Liver (tissue), 9 donors: ENCODE data around the gene FNBP1. TPM values are rescaled to one million over a fixed set of nuclear protein-coding genes. Genes with fewer than 3 reads are reported as not detected.

Experiments used
- DNase-seq: peaks from one replicate; pipeline ENCODE4 v3.0.0-alpha.2; 2017; ENCODE audit warnings: low spot score
- H3K27ac ChIP-seq, 2 donors: one replicate each; pipeline ENCODE4 v1.7.0; 2013; ENCODE audit warnings: inconsistent platforms in 2 of 2, low read length in 2 of 2, control low read depth in 1 of 2, low read depth in 1 of 2, mild to moderate bottlenecking in 1 of 2
- H3K27me3 ChIP-seq, 4 donors: one replicate each; pipeline versions ENCODE4 v1.6.1 to v1.7.0; 2013; ENCODE audit warnings: low read length in 3 of 4, inconsistent platforms in 1 of 4, mild to moderate bottlenecking in 1 of 4, moderate library complexity in 1 of 4; ENCODE audit not compliant: control insufficient read depth in 4 of 4, insufficient read depth in 4 of 4
- H3K36me3 ChIP-seq, 4 donors: one replicate each; pipeline versions ENCODE4 v1.6.1 to v1.7.0; 2013; ENCODE audit warnings: low read length in 3 of 4, mild to moderate bottlenecking in 3 of 4, low read depth in 1 of 4, moderate library complexity in 1 of 4; ENCODE audit not compliant: control insufficient read depth in 4 of 4, insufficient read depth in 3 of 4
- H3K4me1 ChIP-seq, 4 donors: one replicate each; pipeline versions ENCODE4 v1.6.1 to v1.7.0; 2013; ENCODE audit warnings: low read length in 3 of 4, mild to moderate bottlenecking in 3 of 4, moderate library complexity in 1 of 4; ENCODE audit not compliant: control insufficient read depth in 4 of 4, insufficient read depth in 4 of 4
- H3K4me3 ChIP-seq, 3 donors: one replicate each; pipeline versions ENCODE4 v1.6.1 to v1.7.0; 2013; ENCODE audit warnings: low read length in 3 of 3, control low read depth in 1 of 3, low read depth in 1 of 3, mild to moderate bottlenecking in 1 of 3
- H3K9ac ChIP-seq, 2 donors: one replicate each; pipeline ENCODE4 v1.7.0; 2013; ENCODE audit warnings: low read length in 2 of 2, mild to moderate bottlenecking in 2 of 2, moderate library complexity in 2 of 2, control low read depth in 1 of 2, low read depth in 1 of 2
- H3K9me3 ChIP-seq, 4 donors: one replicate each; pipeline versions ENCODE4 v1.6.1 to v1.7.0; 2013; ENCODE audit warnings: low read length in 3 of 4; ENCODE audit not compliant: control insufficient read depth in 4 of 4
- ATF3 ChIP-seq: IDR thresholded peaks from 2 replicates; pipeline ENCODE4 v1.6.1; 2016; ENCODE audit warnings: antibody characterized with exemption
- EGR1 ChIP-seq, 2 donors: IDR thresholded peaks; 2 replicates each; pipeline ENCODE4 v1.6.1; 2016 to 2018; ENCODE audit warnings: antibody characterized with exemption in 2 of 2, low read depth in 2 of 2
- FOXA1 ChIP-seq: IDR thresholded peaks from 2 replicates; pipeline ENCODE4 v1.6.1; 2016; ENCODE audit warnings: antibody characterized with exemption
- FOXA2 ChIP-seq: IDR thresholded peaks from 2 replicates; pipeline ENCODE4 v1.6.1; 2016; ENCODE audit warnings: antibody characterized with exemption
- GABPA ChIP-seq, 2 donors: IDR thresholded peaks in 1 of 2; conservative IDR thresholded peaks in 1 of 2; 2 replicates each; pipeline ENCODE4 v1.6.1; 2016; ENCODE audit warnings: antibody characterized with exemption in 2 of 2, mild to moderate bottlenecking in 1 of 2, moderate library complexity in 1 of 2
- HNF4A ChIP-seq, 2 donors: conservative IDR thresholded peaks; 2 replicates each; pipeline ENCODE4 v1.6.1; 2016; ENCODE audit warnings: antibody characterized with exemption in 2 of 2, mild to moderate bottlenecking in 2 of 2
- HNF4G ChIP-seq: IDR thresholded peaks from 2 replicates; pipeline ENCODE4 v1.6.1; 2016; ENCODE audit warnings: antibody characterized with exemption
- JUND ChIP-seq, 2 donors: IDR thresholded peaks; 2 replicates each; pipeline ENCODE4 v1.6.1; 2016; ENCODE audit warnings: antibody characterized with exemption in 2 of 2
- NR2F2 ChIP-seq: IDR thresholded peaks from 2 replicates; pipeline ENCODE4 v1.6.1; 2016; ENCODE audit warnings: antibody characterized with exemption
- RAD21 ChIP-seq, 2 donors: IDR thresholded peaks; 2 replicates each; pipeline ENCODE4 v1.6.1; 2016; ENCODE audit warnings: antibody characterized with exemption in 2 of 2, mild to moderate bottlenecking in 2 of 2
- REST ChIP-seq: IDR thresholded peaks from 2 replicates; pipeline ENCODE4 v1.6.1; 2016; ENCODE audit warnings: antibody characterized with exemption, mild to moderate bottlenecking
- RXRA ChIP-seq, 2 donors: IDR thresholded peaks; 2 replicates each; pipeline ENCODE4 v1.6.1; 2017 to 2018; ENCODE audit warnings: antibody characterized with exemption in 2 of 2, mild to moderate bottlenecking in 1 of 2
- SP1 ChIP-seq: IDR thresholded peaks from 2 replicates; pipeline ENCODE4 v1.6.1; 2018; ENCODE audit warnings: antibody characterized with exemption, mild to moderate bottlenecking
- TAF1 ChIP-seq: conservative IDR thresholded peaks from 2 replicates; pipeline ENCODE4 v1.6.1; 2016; ENCODE audit warnings: antibody characterized with exemption, mild to moderate bottlenecking
- YY1 ChIP-seq: IDR thresholded peaks from 2 replicates; pipeline ENCODE4 v1.6.1; 2016; ENCODE audit warnings: antibody characterized with exemption, mild to moderate bottlenecking
- WGBS: extraction: QIAGEN DNeasy Blood & Tissue Kit; methylation state at CpG from one replicate; pipeline ENCODE4 v1.1.7; 2013; 5-methylcytosine and 5-hydroxymethylcytosine counted together
- polyA plus RNA-seq, 2 donors: library from polyadenylated mRNA; stranded (reverse) in 1 of 2; unstranded in 1 of 2; fragments of 200-250 nt in 1 of 2; fragments of >200 nt in 1 of 2; fragmentation: Nextera tagmentation in 1 of 2; extraction: Ambion mirVana in 1 of 2; gene quantifications; one replicate each; pipeline versions ENCODE4 v1.2.1 to v1.2.3, GENCODE V29; 2013 to 2015
- total RNA-seq, 2 donors: library from RNA; depleted of rRNA; stranded (reverse); fragments of >200 nt; gene quantifications; one replicate each; pipeline ENCODE4 v1.2.3, GENCODE V29; 2014
- TF ChIP-seq, protein P1 (sequence below): IDR thresholded peaks from 2 replicates; pipeline ENCODE4 v1.6.1; 2016; ENCODE audit warnings: antibody characterized with exemption
- TF ChIP-seq, protein P2 (sequence below): IDR thresholded peaks from 2 replicates; pipeline ENCODE4 v1.6.1; 2016; ENCODE audit warnings: antibody characterized with exemption
- TF ChIP-seq, protein P3 (sequence below): fragments of 150-350 bp; IDR thresholded peaks from 2 replicates; pipeline ENCODE4 v1.5.1; 2017; ENCODE audit warnings: improper control_type of control experiment, low read depth, low read length; ENCODE audit not compliant: missing input control
- donor health status: healthy.
- donor health status: healthy.
- donor health status: healthy.
- donor health status: healthy.
- donor health status: healthy.

FNBP1 gene
- total and polyA plus RNA-seq, 4 donors: 6.6 to 15.6 (median 12.3) TPM

DNA sequence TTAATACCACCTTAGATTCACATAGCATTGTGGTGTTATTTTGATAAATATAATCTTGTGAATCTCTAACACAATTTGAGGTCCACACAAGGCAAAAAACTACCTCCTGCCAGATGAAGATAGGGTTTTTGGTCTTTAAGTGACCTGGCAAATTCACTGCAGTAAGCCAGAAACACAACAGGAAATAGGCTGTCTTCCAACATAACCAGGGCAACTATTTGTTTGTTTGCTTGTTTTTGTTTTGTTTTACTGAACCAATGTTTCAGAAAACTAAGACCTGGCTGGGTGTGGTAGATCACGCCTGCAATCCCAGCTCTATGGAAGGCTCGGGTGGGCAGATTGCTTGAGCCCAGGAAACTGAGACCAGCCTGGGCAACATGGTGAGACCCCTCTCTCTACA lies 112.2 kb downstream of the FNBP1 start (continued):
- TF ChIP-seq, protein P1, sequence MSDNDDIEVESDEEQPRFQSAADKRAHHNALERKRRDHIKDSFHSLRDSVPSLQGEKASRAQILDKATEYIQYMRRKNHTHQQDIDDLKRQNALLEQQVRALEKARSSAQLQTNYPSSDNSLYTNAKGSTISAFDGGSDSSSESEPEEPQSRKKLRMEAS: no peak
- TF ChIP-seq EGR1 (IDR thresholded peaks at IDR 0.05; ENCODE audit: low read depth in 2 of 2): no peak
- TF ChIP-seq HNF4G: no peak
- TF ChIP-seq SP1: no peak
- no peak for TF ChIP-seq NR2F2
- TF ChIP-seq RXRA (IDR thresholded peaks at IDR 0.05): no peak
- TF ChIP-seq, protein P2, sequence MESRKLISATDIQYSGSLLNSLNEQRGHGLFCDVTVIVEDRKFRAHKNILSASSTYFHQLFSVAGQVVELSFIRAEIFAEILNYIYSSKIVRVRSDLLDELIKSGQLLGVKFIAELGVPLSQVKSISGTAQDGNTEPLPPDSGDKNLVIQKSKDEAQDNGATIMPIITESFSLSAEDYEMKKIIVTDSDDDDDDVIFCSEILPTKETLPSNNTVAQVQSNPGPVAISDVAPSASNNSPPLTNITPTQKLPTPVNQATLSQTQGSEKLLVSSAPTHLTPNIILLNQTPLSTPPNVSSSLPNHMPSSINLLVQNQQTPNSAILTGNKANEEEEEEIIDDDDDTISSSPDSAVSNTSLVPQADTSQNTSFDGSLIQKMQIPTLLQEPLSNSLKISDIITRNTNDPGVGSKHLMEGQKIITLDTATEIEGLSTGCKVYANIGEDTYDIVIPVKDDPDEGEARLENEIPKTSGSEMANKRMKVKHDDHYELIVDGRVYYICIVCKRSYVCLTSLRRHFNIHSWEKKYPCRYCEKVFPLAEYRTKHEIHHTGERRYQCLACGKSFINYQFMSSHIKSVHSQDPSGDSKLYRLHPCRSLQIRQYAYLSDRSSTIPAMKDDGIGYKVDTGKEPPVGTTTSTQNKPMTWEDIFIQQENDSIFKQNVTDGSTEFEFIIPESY: no peak
- TF ChIP-seq JUND (IDR thresholded peaks at IDR 0.05): no peak
- no peak for TF ChIP-seq HNF4A (conservative IDR thresholded peaks at IDR 0.05)

GRCh38 chr9:129929496-129930125 lies 113.4 kb downstream of the FNBP1 start:
- 96% methylated on average over 9 of the region's 9 CpGs for WGBS
- H3K27me3 ChIP-seq: no peaks in the 10 kb centered on the region
- peaks cover 0 to 4% (median 1%) of the 10 kb centered on the region in 4 donors for H3K4me1 ChIP-seq
- H3K27ac ChIP-seq: no peak overlapping the region
- peaks cover 0 to 17% (median 5%) of the 10 kb centered on the region in 4 donors for H3K36me3 ChIP-seq
- no peak overlapping the region for H3K9ac ChIP-seq
- H3K9me3 ChIP-seq: no peaks in the 10 kb centered on the region
- no peak for TF ChIP-seq REST
- TF ChIP-seq JUND (IDR thresholded peaks at IDR 0.05): no peak
- TF ChIP-seq, protein P1: no peak
- TF ChIP-seq YY1: no peak
- TF ChIP-seq TAF1: no peak
- no peak for TF ChIP-seq GABPA (IDR thresholded peaks at IDR 0.05 in 1 of 2, conservative IDR thresholded peaks at IDR 0.05 in 1 of 2)
- TF ChIP-seq NR2F2: no peak
- TF ChIP-seq HNF4A (conservative IDR thresholded peaks at IDR 0.05): no peak
- TF ChIP-seq HNF4G: no peak
- no peak for TF ChIP-seq SP1
- TF ChIP-seq, protein P2: no peak
- TF ChIP-seq RXRA (IDR thresholded peaks at IDR 0.05): no peak
- TF ChIP-seq ATF3: no peak
- TF ChIP-seq EGR1 (IDR thresholded peaks at IDR 0.05; ENCODE audit: low read depth in 2 of 2): no peak
- no peak for TF ChIP-seq FOXA1
- TF ChIP-seq RAD21 (IDR thresholded peaks at IDR 0.05): no peak
- no peak for TF ChIP-seq FOXA2
- TF ChIP-seq, protein P3, sequence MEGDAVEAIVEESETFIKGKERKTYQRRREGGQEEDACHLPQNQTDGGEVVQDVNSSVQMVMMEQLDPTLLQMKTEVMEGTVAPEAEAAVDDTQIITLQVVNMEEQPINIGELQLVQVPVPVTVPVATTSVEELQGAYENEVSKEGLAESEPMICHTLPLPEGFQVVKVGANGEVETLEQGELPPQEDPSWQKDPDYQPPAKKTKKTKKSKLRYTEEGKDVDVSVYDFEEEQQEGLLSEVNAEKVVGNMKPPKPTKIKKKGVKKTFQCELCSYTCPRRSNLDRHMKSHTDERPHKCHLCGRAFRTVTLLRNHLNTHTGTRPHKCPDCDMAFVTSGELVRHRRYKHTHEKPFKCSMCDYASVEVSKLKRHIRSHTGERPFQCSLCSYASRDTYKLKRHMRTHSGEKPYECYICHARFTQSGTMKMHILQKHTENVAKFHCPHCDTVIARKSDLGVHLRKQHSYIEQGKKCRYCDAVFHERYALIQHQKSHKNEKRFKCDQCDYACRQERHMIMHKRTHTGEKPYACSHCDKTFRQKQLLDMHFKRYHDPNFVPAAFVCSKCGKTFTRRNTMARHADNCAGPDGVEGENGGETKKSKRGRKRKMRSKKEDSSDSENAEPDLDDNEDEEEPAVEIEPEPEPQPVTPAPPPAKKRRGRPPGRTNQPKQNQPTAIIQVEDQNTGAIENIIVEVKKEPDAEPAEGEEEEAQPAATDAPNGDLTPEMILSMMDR: no peak
- no peak overlapping the region for H3K4me3 ChIP-seq
- DNase-seq: no peak
